ENCODE data around the gene KRTAP13-3.

The KRTAP13-3 gene, protein sequence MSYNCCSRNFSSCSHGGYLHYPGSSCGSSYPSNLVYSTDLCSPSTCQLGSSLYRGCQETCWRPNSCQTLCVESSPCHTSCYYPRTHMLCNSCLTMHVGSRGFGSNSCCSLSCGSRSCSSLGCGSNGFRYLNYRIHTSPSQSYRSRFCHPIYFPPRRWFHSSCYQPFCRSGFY

DNA sequence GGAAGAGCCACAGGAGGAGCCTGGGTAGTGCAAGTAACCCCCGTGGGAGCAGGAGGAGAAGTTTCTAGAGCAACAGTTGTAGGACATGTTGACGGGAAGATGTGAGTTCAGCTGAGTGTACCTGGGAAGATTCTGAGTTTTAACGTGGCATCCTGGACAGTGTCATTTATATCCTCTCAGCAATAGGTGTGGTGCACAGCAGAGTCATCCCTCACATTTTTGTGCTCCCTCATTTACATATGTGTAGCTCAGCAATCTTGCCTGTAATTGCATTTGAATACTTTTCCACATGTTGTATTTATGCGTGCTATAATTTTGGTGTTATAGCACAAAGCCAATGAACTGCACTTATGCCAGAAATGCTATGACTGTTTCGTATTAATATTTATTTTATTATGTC, at the start of gene KRTAP13-3:
TSS of gene KRTAP13-3 (minus strand) at position 101 of the 400 bp plus-strand sequence. CDS start at position 87, 14 bp downstream.
- DNase-seq: no peak

DNA sequence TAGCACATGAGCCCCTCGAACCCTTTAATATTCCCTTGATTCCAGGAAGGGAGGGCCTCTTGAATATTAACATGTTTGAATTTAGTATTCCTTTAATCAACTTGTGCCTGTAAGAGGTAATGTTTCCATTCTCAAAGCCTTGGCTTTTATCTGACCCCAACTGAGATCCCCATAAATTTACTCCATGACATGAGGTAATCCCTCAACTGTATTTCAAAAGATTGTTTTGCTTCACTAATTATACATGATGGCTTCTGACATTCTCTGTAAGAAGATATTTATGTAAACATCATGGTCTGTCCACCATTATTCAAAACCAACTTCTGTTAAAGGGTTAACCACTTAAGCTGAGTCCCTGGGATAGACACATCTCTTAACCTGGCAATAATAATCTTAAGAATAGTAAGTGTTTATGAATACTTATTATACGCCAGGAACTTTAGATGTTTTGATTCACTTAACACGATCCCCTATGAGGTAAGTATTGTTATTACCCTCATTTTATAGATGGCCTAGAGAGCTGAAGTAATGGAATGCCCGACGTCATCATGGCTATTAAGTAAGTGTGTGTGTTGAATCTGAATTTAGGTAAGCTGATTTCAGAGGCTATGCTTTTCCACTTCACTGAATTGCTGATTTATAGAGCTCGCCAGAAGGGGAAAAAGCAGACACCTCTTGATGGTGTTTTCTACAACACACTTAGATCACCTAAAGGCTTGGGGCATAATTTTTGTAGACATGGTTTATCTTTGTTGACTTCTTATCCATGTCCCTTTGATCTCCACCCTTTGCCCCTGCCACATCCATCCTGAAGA, 43.4 kb upstream of the KRTAP13-3 start:
- no peak for DNase-seq

DNA sequence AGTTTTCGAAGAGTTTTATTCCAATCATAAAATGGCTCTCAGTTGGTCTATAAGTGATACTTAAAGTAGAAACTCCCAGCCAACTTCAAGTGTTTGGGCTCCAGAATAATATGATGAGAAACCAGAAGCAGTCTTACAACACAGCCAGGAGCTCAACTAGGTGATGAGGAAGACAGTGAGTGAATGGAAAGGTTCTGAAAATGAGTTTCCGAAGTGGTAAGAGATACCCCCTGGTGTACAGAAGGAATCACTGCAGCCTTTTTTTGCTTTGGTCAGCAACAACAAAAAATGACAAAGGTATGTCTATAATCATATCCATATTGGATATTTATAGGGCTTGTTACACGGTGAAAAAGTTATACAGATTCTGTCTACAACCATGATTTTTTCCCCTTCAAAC, 38.0 kb upstream of the KRTAP13-3 start:
- no peak for DNase-seq

DNA sequence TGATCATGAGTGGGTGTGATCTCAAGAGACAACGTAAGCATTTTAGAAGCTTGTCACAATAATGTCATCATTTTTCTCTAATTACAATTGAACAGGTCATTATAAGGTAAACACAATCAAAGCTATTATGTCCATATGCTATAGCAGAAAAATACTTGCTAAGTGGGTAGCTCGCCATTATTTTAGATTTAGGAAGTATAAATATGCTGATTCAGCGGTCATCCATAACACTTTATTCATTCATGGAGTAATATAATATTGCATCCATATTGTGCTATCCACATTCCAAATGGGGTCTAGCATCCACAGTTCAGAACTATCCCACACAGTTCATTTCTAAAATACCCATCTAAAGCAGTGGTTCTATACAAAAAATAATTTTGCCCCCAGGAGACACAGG, 22.8 kb upstream of the KRTAP13-3 start:
- no peak for DNase-seq

DNA sequence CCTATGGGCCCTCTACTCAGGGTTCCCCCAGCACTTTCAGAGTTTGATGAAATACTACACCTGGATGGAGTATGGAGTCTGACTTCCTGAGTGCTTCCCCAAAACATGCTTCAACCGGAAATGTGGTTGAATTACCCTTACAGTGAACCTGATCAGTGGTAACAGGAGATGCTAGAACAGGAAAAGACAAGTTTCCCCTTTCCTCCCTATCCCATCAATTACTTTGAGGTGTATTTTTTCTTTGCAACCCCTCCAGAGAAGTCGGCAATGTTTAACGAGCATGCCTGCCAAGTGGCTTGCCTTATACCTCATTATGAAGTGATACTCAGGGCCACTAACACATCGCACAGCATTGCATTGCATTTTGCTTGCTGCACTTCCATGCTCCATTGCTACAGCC, 21.3 kb upstream of the KRTAP13-3 start:
- DNase-seq: no peak

DNA sequence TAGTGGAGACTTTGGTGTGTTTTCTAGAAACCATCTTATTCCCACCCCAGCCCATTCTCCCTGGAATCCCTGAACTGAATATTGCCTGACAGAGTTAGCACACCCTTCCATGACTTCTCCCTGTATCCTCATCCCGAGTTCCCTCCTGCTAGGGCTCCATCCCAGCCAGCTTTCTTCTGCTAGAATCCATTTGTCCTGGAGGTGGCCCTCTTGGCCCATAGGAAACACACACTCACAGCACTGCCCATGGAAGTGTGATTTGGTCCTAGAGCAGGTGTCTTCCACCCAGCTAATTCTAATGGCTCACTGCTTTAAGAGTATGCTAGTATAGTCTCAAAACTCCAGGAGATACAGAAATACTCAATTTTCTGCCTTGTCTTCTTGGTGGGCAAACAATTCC, 18.5 kb upstream of the KRTAP13-3 start:
- no peak for DNase-seq

DNA sequence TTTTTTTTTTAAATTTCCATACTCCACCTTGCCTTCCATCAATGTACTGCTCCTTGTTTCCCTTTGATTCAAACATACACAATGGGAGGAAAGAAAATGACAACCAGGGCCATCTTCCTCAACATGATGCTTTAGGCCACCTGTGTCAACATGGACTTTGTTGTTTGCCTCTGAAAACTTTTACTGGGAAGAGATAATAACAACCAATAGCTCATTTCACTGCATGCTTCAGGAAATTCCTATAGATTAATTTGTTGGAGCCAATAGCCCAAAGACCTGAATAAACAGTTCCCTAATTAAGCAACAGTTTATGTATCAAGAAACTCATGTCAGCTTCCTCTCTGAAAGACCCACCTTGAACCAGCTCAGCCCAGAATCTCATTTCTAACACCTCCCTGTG, 17.5 kb upstream of the KRTAP13-3 start:
- no peak for DNase-seq

DNA sequence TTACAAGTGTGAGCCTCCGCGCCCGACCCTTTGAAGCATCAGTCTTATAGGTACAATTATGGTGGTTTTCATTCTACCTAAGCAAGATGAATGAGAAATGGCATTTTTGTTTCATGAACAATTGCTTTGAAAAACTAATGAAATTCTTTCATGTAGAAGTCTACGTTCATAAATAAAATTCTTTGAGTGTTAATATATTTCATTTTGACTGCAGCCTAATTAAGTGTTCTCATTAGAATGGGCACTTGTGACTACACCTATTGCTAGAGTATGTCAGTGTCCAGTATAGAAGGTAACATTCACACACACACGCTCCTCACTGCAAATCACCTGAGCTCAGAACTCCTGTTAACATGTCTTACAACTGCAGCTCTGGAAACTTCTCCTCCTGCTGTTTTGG, 14.2 kb upstream of the KRTAP13-3 start, which contains the start of gene KRTAP15-1:
TSS of gene KRTAP15-1 (plus strand) at position 301 of the 400 bp plus-strand sequence. CDS start at position 354, 53 bp downstream.
- no peak for DNase-seq

DNA sequence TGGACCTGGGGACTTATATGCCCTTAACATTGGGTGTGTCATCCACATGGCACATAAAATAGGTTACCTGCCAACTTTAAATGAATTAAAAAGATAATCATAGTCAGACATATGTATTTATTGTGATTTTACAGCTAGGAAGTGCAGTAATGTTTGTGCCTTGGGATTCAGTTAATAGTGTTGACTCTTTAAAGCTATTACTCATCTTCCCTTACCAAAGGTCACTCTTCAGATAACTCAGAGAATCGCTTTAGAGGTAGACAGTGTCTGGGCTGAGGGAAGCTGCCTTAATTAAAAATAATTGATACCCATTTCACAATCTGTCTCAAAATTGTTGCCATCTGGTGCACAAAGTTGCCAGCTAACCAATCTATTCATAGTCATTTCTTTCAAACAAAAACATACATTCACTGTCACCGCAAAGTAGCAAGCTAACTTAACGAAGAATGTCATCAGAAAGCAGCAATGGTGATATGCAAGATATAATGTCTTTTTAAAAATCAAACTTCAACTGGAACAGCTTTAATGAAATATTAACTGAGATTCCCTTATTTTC, 11.4 kb upstream of the KRTAP13-3 start:
- no peak for DNase-seq

DNA sequence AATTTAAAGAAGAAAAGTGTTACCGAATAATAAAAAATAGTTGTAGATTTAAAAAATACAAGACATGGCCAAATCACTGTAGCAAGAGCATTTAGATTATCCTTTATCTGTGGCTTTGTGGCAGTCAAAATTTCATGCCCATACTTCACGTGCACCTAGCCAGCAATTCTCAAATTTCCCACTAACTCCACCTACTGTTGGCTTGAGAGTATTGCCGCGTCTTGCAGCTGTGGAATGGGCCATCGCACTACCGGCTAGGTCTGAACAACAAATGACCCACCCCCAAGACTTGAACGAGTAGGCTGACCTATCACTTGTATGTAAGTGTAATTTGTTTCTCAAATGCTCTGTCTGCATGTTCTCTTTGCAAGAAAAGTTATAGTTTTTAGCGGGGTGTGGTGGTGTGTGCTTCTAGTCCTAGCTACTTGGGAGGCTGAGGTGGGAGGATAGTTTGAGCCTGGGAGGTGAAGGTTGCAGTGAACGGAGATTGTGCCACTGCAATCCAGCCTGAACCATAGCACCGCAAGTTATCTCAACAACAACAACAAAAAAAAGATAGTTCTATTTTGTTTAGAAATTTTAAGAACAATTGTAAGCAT, 8.4 kb upstream of the KRTAP13-3 start:
- DNase-seq: peak; percentile 4

DNA sequence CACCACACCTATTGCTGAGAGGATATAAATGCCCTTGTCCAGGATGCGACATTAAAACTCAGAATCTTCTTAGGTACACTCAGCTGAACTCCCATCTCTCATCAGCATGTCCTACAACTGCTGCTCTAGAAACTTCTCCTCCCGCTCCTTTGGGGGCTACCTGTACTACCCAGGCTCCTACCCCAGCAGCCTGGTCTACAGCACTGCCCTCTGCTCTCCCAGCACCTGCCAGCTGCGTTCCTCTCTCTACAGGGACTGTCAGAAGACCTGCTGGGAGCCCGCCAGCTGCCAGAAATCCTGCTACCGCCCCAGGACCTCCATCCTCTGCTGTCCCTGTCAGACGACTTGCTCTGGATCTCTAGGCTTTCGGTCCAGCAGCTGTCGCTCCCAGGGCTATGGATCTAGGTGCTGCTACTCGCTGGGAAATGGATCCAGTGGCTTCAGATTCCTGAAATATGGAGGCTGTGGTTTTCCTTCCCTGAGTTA, 4.5 kb upstream of the KRTAP13-3 start, which contains the start of gene KRTAP13-4:
TSS of gene KRTAP13-4 (plus strand) at position 51 of the 486 bp plus-strand sequence. CDS start at position 107, 56 bp downstream.
- no peak for DNase-seq

DNA sequence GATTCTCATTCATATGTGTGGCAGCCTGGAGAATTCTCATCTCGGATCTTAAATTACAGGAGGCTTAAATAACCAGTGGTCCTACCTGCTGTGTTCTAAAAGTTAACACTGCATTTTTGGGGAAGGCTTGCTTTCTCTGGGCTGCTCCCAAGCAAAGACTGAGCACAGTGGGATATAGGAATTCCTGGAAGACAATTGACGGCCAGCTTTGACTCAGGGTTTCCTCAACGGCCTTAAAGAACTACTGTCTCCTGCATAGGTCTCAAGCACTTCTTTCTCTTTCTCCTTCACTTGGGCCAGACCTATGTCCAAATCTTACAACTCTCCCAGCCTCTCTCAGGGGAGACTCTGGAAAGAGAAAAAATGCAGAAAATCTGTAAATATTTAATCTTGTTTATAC, 1.0 kb upstream of the KRTAP13-3 start:
- DNase-seq: no peak

DNA sequence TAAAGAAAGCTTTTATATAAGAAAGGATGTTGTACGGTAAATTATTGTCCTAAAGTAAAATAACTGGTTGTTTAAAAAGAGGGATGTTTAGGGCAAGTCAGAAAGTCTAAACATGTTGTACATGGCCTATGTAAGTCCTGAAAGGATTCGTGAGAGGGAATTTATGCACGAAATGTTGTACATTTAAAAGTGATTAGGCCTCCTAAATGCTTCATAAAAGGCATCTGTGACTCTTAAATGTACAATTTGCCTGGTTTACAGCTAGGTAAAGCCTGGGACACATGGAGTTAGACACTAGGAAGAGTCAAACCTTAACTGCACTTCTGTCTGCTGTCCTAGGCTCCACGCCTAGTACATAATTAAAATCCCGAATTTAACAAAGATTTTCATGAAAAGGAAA, 9.7 kb downstream of the KRTAP13-3 start:
- DNase-seq: no peak

DNA sequence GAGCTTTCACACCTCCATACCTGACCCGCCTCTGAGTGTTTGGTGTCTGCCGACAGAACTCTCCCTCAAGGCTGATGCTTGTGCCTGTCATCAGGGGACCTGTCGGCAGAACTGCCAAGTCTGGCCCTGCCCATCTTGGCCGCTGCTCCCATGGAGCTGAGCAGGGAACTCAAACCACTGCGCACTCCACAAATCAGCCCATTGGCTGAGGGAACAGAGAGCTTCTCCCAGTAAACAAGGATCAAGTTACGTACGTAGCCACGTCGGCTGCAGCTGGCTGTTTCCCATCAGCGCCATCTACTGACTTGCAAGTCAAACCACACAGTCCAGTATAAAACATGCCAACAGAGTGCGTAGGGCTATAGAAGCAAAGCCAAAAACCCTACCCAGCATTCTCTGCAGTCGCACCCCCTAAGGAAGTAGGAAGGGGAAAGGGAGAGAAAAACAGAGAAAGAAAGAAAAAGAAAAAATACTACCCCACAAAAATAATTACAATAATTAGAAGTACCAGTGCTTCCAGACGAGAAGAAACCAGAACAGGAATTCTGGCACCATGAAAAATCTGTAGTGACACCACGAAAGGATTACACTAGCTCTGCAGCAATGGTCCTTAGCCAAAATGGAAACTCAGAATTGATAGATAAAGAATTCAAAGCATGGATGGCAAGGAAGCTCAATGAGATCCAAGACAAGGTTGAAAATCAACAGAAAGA, 16.8 kb downstream of the KRTAP13-3 start:
- peak; percentile 1 for DNase-seq

DNA sequence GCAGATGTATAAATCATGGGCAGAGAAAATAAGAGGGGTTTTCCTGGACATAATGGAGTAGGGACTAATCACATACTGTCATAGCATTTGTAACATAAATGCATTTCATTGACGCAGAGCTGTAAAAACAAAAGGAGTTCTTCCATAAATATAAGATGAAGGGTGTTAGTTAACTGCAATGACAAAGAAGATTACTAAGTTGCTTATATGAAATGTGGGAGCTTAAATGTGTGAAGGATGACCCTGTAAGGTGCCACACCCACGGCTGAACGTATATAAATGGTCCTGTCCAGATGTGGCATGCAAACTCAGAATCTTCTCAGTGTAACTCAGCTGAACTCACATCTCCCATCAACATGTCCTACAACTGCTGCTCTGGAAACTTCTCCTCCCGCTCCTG, 30.0 kb downstream of the KRTAP13-3 start, which contains the start of gene KRTAP13-1:
TSS of gene KRTAP13-1 (plus strand) at position 301 of the 400 bp plus-strand sequence. CDS start at position 357, 56 bp downstream.
- DNase-seq: no peak

DNA sequence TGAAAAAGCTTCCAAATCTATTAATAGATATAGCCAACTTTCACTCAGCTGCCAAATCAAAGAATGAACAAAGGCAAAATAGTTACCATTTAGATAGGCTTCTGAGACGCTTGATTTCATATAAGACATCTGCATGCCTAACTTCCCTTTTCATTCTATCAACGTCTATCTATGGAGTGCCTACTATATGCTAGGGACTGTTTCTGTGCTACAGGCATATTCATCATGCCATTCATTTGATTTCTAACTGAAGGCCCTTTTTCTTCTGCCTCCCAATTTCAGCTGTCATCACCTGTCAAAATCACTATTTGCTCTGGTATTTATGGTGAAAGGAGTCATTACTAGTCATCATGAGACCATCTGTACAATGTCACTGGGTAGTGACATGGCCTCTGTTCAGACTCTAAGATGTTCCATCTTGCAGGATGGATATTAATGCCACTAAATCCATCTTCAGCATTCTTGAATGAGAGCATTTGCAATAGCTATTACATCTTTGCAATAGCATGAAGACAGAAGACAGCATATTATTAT, 34.2 kb downstream of the KRTAP13-3 start:
- no peak for DNase-seq

DNA sequence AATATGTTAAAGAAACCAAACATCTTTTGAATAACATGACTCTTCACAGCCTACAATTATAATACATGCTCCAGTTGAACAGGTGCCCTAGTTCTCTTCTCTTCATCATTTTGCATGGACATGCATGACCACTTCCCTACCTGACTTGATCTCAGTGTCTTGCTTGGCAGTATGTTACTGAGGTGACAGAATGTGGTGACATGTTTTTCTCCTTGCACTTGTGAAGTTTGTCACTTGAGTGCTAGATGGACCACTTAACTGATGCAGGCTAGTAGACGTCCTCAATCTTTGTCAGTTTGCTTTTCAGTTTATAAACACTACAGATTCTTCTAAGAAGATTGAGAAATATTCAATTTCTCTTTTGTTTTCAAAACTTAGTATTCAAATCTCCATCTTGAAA, 43.5 kb downstream of the KRTAP13-3 start:
- no peak for DNase-seq
